Measurements from ENCODE around the gene MAP4K4. TPM values are rescaled to one million over a fixed set of nuclear protein-coding genes. Genes with fewer than 3 reads are reported as not detected.

MAP4K4 gene
- polyA plus RNA-seq, 1 experiment, result 53.5 TPM

DNA sequence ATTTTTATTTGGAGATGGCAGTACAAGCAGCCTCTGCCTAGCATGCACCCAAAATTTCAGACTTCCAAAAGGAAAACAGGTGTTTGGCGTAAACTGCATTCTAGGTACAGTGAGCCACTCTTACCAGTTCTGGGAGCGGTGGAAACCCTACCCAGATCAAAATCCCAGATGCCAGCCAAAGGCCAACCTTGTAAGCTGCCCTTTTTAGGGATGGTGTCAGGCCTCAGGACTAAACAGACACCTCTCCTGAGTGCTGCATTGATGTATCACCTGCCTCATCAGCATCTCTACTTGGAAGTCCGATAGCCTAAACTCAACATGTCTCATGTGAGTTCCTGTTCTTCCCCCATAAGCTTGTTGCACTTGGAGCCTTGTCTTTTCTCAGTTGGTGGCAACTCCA lies 104.0 kb downstream of the MAP4K4 start:
- TF ChIP-seq, protein P1, sequence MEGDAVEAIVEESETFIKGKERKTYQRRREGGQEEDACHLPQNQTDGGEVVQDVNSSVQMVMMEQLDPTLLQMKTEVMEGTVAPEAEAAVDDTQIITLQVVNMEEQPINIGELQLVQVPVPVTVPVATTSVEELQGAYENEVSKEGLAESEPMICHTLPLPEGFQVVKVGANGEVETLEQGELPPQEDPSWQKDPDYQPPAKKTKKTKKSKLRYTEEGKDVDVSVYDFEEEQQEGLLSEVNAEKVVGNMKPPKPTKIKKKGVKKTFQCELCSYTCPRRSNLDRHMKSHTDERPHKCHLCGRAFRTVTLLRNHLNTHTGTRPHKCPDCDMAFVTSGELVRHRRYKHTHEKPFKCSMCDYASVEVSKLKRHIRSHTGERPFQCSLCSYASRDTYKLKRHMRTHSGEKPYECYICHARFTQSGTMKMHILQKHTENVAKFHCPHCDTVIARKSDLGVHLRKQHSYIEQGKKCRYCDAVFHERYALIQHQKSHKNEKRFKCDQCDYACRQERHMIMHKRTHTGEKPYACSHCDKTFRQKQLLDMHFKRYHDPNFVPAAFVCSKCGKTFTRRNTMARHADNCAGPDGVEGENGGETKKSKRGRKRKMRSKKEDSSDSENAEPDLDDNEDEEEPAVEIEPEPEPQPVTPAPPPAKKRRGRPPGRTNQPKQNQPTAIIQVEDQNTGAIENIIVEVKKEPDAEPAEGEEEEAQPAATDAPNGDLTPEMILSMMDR (IDR thresholded peaks at IDR 0.05; ENCODE audit: insufficient read depth, low read depth, low read length), result no peak
- ChIA-PET CTCF (no interaction called here), POLR2A (no interaction called here)
- DNase-seq (ENCODE audit: low read depth), result no peak
- no peak overlapping the region for H3K4me3 ChIP-seq (ENCODE audit: low read depth, low read length)
- H3K36me3 ChIP-seq (ENCODE audit: control insufficient read depth, insufficient read depth, low read length), result peaks cover 4% of the 10 kb centered on the region
- H3K27me3 ChIP-seq (ENCODE audit: control insufficient read depth, insufficient read depth, low read length), result no peaks in the 10 kb centered on the region

DNA sequence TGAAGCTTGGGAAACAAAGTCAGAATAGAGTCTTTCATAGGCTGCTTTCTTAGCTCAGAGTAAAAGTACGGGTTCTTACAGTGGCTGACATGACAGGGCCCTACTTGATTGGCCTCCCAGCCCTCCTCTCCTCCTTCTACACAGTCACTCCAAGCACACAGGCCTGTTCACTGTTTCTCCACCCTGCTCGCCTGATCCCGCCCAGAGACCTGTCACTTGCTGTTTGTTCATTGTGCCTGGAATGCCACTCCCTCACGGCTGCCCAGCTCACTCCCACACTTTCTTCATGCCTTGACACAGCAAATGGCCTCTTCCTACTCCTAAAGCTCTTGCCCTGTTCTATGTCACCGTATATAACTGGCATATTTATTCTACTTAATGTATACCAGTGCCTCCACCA lies 104.8 kb downstream of the MAP4K4 start:
- no peak for DNase-seq (ENCODE audit: low read depth)
- Histone ChIP-seq H3K27me3 (ENCODE audit: control insufficient read depth, insufficient read depth, low read length) (no peaks in the 10 kb centered on the region), H3K36me3 (ENCODE audit: control insufficient read depth, insufficient read depth, low read length) (peaks cover 3% of the 10 kb centered on the region), H3K4me3 (ENCODE audit: low read depth, low read length) (no peak overlapping the region)
- ChIA-PET CTCF (no interaction called here), POLR2A (no interaction called here)
- TF ChIP-seq, protein P1 (IDR thresholded peaks at IDR 0.05; ENCODE audit: insufficient read depth, low read depth, low read length), result no peak

DNA sequence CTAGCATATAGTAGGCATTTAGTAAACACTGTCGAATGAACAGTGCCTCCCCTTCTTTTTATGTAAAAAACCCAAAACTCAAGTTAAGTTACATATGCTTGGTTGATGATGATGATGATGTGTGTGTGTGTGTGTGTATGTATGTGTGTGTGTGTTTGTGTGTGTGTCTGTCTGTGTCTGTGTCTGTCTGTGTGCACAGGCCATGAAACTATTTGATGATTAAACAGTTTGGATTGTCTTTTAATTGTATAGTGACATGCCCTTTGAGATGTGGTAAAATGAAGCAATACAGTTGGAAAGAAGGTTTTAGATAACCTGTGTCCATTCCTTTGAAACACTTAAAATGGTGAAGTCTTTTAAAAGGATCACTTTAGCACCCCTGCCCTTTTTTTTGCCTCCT lies 105.6 kb downstream of the MAP4K4 start:
- Histone ChIP-seq H3K4me3 (ENCODE audit: low read depth, low read length) (no peak overlapping the region), H3K36me3 (ENCODE audit: control insufficient read depth, insufficient read depth, low read length) (peaks cover 3% of the 10 kb centered on the region), H3K27me3 (ENCODE audit: control insufficient read depth, insufficient read depth, low read length) (no peaks in the 10 kb centered on the region)
- ChIA-PET CTCF (interaction anchor here (0.7 to 0.9 kb wide), 2 partner anchors 11 to 14 kb away, joined by 3 read pairs; no protein-coding TSS in a partner anchor), POLR2A (no interaction called here)
- no peak for DNase-seq (ENCODE audit: low read depth)
- TF ChIP-seq, protein P1 (IDR thresholded peaks at IDR 0.05; ENCODE audit: insufficient read depth, low read depth, low read length), result no peak

DNA sequence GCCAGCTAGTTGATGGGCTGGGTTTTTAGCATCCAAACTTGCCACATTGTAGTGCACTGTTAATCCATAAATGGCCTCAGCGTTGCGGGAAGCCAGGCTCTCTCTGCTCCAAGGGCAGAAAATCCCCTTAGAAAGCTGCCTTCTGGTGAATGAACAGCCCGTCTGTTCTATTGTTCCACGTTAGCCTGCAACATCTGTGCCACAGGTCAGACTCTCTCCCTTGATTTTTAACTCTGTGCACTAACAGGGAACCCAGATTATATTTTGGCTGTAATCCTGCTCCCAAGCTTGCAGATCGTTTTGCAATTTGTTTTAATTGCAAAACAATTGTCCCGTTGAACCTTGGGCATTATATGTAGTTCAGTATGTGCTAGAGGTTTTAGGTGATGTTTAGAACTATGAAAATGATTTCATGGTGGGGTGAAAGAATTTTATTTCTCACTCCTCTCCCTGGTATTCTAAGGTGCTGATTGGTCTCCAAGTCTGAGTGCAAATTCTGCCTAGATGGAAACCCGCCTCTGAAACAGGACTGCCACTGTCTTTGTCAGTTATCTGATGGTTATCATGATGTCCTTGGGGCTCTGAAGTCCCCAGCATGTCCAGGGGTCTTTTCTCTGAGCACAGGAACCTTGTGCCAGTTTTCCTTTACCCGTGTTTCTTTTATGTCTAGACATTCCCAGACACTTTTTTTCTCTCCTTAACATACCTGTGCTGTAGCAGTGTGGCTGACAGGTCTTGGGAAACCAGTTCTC lies 106.6 kb downstream of the MAP4K4 start:
- POLR2A ChIA-PET, result no interaction called here
- Histone ChIP-seq H3K36me3 (ENCODE audit: control insufficient read depth, insufficient read depth, low read length) (peaks cover 3% of the 10 kb centered on the region), H3K27me3 (ENCODE audit: control insufficient read depth, insufficient read depth, low read length) (no peaks in the 10 kb centered on the region), H3K4me3 (ENCODE audit: low read depth, low read length) (no peak overlapping the region)
- CTCF ChIA-PET, result interaction anchor here (0.7 to 0.9 kb wide), 3 partner anchors 11 to 13 kb away, joined by 3 read pairs; no protein-coding TSS in a partner anchor
- TF ChIP-seq, protein P1 (IDR thresholded peaks at IDR 0.05; ENCODE audit: insufficient read depth, low read depth, low read length), result no peak
- no peak for DNase-seq (ENCODE audit: low read depth)

DNA sequence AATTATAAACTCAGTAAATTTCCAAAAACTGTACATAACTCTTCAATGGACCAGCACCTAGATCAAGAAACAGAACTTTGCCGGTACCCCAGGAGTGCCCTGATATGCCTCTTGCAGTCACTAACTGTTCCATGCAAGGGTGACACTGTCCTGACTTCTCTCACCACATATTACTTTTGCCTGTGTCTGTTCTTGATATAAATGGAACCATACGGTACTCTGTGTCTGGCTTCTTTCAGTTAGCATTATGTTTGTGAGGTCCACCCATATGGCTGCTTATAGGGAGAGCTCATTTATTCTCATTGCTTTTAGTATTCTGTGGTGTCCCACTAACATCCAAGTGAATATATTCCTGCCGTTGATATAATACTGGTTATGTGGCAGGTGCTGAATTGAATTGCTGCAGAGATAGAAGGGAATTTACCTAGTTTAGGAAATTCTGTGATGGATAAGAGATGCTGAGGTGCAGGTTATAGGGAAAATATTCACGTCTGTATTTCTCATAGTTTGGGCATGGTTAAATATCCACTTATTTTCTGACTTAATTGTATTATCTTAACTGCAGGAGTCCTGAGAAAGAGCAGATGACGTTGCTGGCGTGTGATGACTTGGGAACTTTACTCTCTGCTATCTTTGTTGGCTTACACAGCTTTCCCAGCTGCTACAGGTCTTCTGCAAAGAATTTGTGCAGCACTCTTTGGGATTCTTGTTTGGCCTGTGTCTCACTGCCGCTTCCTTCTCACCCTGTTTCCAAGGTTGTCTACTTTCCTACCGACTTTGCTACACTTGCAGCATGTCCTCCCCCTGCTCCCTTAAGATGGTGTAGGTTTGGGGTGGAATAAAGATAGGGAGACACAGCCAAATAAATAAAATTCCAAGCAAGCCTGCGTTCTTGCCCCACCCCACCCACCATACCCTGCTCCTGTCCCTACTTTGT lies 107.9 kb downstream of the MAP4K4 start:
- H3K4me3 ChIP-seq (ENCODE audit: low read depth, low read length), result no peak overlapping the region
- CTCF ChIA-PET, result no interaction called here

More for the DNA sequence above, 107.9 kb downstream of the MAP4K4 start:
- POLR2A ChIA-PET, result no interaction called here
- DNase-seq (ENCODE audit: low read depth), result no peak
- H3K36me3 ChIP-seq (ENCODE audit: control insufficient read depth, insufficient read depth, low read length), result peaks cover 1% of the 10 kb centered on the region; the same call in 1 of the 2 replicates
- TF ChIP-seq, protein P1 (IDR thresholded peaks at IDR 0.05; ENCODE audit: insufficient read depth, low read depth, low read length), result no peak
- H3K27me3 ChIP-seq (ENCODE audit: control insufficient read depth, insufficient read depth, low read length), result no peaks in the 10 kb centered on the region

Measured in BJ (cell line).